Nephron progenitor cell (in vitro differentiated cells): ENCODE data around the gene AGFG2.

ENCODE experiments used
- DNase-seq: peaks from one replicate; pipeline ENCODE4 v3.0.0; 2021
- H3K27ac Mint-ChIP-seq: 2 replicates; pipeline ENCODE4 v1.8.0; 2021; ENCODE audit warnings: mild to moderate bottlenecking, moderate library complexity, mixed read lengths
- H3K27me3 Mint-ChIP-seq: 2 replicates; pipeline ENCODE4 v1.8.0; 2021; ENCODE audit warnings: mild to moderate bottlenecking, low read depth, mixed read lengths; ENCODE audit not compliant: poor library complexity
- H3K36me3 Mint-ChIP-seq: 2 replicates; pipeline ENCODE4 v1.8.0; 2021; ENCODE audit warnings: low read depth, mixed read lengths
- H3K4me1 Mint-ChIP-seq: 2 replicates; pipeline ENCODE4 v1.8.0; 2021; ENCODE audit warnings: mixed read lengths
- H3K4me3 Mint-ChIP-seq: 2 replicates; pipeline ENCODE4 v1.8.0; 2021; ENCODE audit warnings: mild to moderate bottlenecking, moderate library complexity, mixed read lengths
- H3K9me3 Mint-ChIP-seq: 2 replicates; pipeline ENCODE4 v1.8.0; 2021; ENCODE audit warnings: mild to moderate bottlenecking, moderate library complexity, mixed read lengths
- CTCF ChIP-seq: fragments of 200-600 bp; sonication (generic); IDR thresholded peaks from 2 replicates; pipeline ENCODE4 v1.5.0; 2021; ENCODE audit warnings: antibody characterized with exemption

AGFG2 gene

GRCh38 chr7:100585511-100586265, 46.7 kb downstream of the AGFG2 start, which contains the start of gene LRCH4:
LRCH4 (minus strand) TSS chr7:100586129; CDS start chr7:100586100, 29 bp downstream.
- Mint-ChIP-seq H3K9me3 (no peaks in the 10 kb centered on the region), H3K36me3 (no peaks in the 10 kb centered on the region), H3K4me3 (peak within 1 kb of the TSS; percentile 100), H3K27me3 (no peaks in the 10 kb centered on the region), H3K4me1 (peaks cover 67% of the 10 kb centered on the region), H3K27ac (peak within 1 kb of the TSS; percentile 99)
- DNase-seq = no peak
- TF ChIP-seq CTCF = no peak

- Mint-ChIP-seq H3K27ac (peak within 1 kb of the TSS; percentile 99), H3K4me1 (peaks cover 75% of the 10 kb centered on the region), H3K36me3 (no peaks in the 10 kb centered on the region), H3K4me3 (peak within 1 kb of the TSS; percentile 100), H3K9me3 (no peaks in the 10 kb centered on the region), H3K27me3 (no peaks in the 10 kb centered on the region)
- no peak for TF ChIP-seq CTCF
- peak; percentile 98 for DNase-seq
These were observed 47.4 kb downstream of the AGFG2 start, which contains the start of gene FBXO24 for GRCh38 chr7:100586266-100587025. FBXO24 (plus strand) TSS chr7:100586328; CDS start chr7:100586626, 298 bp downstream.

GRCh38 chr7:100588438-100588837, 49.4 kb downstream of the AGFG2 start:
- no peak for DNase-seq
- peak overlapping the region; percentile 77 for H3K27ac Mint-ChIP-seq
- no peak for TF ChIP-seq CTCF
- H3K4me3 Mint-ChIP-seq = peak overlapping the region; percentile 77
- peaks cover 76% of the 10 kb centered on the region for H3K4me1 Mint-ChIP-seq
- H3K9me3 Mint-ChIP-seq = peaks cover 4% of the 10 kb centered on the region
- H3K36me3 Mint-ChIP-seq = peaks cover 9% of the 10 kb centered on the region
- H3K27me3 Mint-ChIP-seq = no peaks in the 10 kb centered on the region

- Mint-ChIP-seq H3K27ac (peak overlapping the region; percentile 97), H3K27me3 (no peaks in the 10 kb centered on the region), H3K4me3 (peak overlapping the region; percentile 49), H3K4me1 (peaks cover 74% of the 10 kb centered on the region), H3K9me3 (peaks cover 10% of the 10 kb centered on the region), H3K36me3 (peaks cover 17% of the 10 kb centered on the region)
- TF ChIP-seq CTCF = no peak
- peak; percentile 33 for DNase-seq
These were observed 50.4 kb downstream of the AGFG2 start for GRCh38 chr7:100589341-100589947.

GRCh38 chr7:100590077-100590737, 51.2 kb downstream of the AGFG2 start:
- peaks cover 69% of the 10 kb centered on the region for H3K4me1 Mint-ChIP-seq
- peaks cover 17% of the 10 kb centered on the region for H3K36me3 Mint-ChIP-seq
- TF ChIP-seq CTCF = no peak
- H3K27ac Mint-ChIP-seq = peak overlapping the region; percentile 98
- H3K4me3 Mint-ChIP-seq = peak overlapping the region; percentile 49
- DNase-seq = no peak
- H3K9me3 Mint-ChIP-seq = peaks cover 10% of the 10 kb centered on the region
- H3K27me3 Mint-ChIP-seq = peaks cover 3% of the 10 kb centered on the region
